Liver (tissue), 3 donors: Measurements from ENCODE around the gene INPP5A.

ENCODE experiments used
- CTCF ChIP-seq: fragments of 150-350 bp; IDR thresholded peaks from 2 replicates; pipeline ENCODE4 v1.5.1; 2017; ENCODE audit warnings: improper control_type of control experiment, low read depth, low read length; ENCODE audit not compliant: missing input control
- JUND ChIP-seq, 2 donors: IDR thresholded peaks; 2 replicates each; pipeline ENCODE4 v1.6.1; 2016; ENCODE audit warnings: antibody characterized with exemption in 2 of 2
- MAX ChIP-seq: IDR thresholded peaks from 2 replicates; pipeline ENCODE4 v1.6.1; 2016; ENCODE audit warnings: antibody characterized with exemption
- RAD21 ChIP-seq, 2 donors: IDR thresholded peaks; 2 replicates each; pipeline ENCODE4 v1.6.1; 2016; ENCODE audit warnings: antibody characterized with exemption in 2 of 2, mild to moderate bottlenecking in 2 of 2
- SP1 ChIP-seq: IDR thresholded peaks from 2 replicates; pipeline ENCODE4 v1.6.1; 2018; ENCODE audit warnings: antibody characterized with exemption, mild to moderate bottlenecking
- donor health status: healthy.
- donor health status: healthy.

GRCh38 chr10:132606031-132606491 is 68.5 kb downstream of the INPP5A start:
- TF ChIP-seq CTCF (no peak), SP1 (no peak), MAX (no peak), RAD21 (IDR thresholded peaks at IDR 0.05) (no peak), JUND (IDR thresholded peaks at IDR 0.05) (no peak)
